Neural crest cell (in vitro differentiated cells): ENCODE results near the gene GAL3ST3. TPM values are rescaled to one million over a fixed set of nuclear protein-coding genes. Genes with fewer than 3 reads are reported as not detected.

Experiments used
- DNase-seq: peaks from one replicate; pipeline ENCODE4 v3.0.0; 2021; ENCODE audit warnings: low read depth, mixed read lengths, low spot score
- H3K27ac Mint-ChIP-seq: one replicate; pipeline ENCODE4 v1.8.0; 2021; ENCODE audit warnings: mild to moderate bottlenecking, mixed read lengths; ENCODE audit not compliant: unreplicated experiment
- H3K27me3 Mint-ChIP-seq: 2 replicates; pipeline ENCODE4 v1.8.0; 2021; ENCODE audit warnings: low read depth, mild to moderate bottlenecking, mixed read lengths
- H3K36me3 Mint-ChIP-seq: 2 replicates; pipeline ENCODE4 v1.8.0; 2021; ENCODE audit warnings: low read depth, mild to moderate bottlenecking, mixed read lengths
- H3K4me1 Mint-ChIP-seq: 2 replicates; pipeline ENCODE4 v1.8.0; 2021; ENCODE audit warnings: mixed read lengths
- H3K4me3 Mint-ChIP-seq: one replicate; pipeline ENCODE4 v1.8.0; 2021; ENCODE audit warnings: mild to moderate bottlenecking, mixed read lengths
- H3K9me3 Mint-ChIP-seq: 2 replicates; pipeline ENCODE4 v1.8.0; 2021; ENCODE audit warnings: mixed read lengths
- total RNA-seq: library from RNA; stranded (reverse); gene quantifications from 2 replicates; pipeline ENCODE4 v1.2.1, GENCODE V29; 2021
- TF ChIP-seq, protein P1 (sequence below): fragments of 200-600 bp; sonication (generic); conservative IDR thresholded peaks from 2 replicates; pipeline ENCODE4 v1.5.0; 2021; ENCODE audit warnings: antibody characterized with exemption, mild to moderate bottlenecking

The GAL3ST3 gene
- total RNA-seq, 1 donor from 2014 or later = 8.7 TPM

DNA sequence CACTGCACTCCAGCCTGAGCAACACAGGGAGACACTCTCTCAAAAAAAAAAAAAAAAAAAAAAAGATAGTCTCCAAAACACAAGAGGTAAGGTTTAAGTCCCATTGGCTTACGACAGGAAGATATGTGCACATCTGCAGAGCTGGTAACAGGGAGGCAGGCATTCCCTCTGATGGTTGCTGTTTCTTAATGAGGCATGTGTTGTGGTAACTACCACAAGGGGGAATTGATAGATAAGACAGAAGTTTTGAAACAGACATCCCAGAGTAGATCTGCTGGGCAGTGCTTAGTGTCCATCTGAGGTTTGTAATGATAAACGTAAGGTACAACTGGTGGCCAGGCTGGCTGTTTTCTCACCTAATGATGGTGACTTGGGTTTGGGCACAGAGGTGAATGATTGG is 51.7 kb downstream of the GAL3ST3 start:
- H3K27ac Mint-ChIP-seq = no peak overlapping the region
- no peaks in the 10 kb centered on the region for H3K27me3 Mint-ChIP-seq
- DNase-seq = no peak
- H3K4me1 Mint-ChIP-seq = peaks cover 13% of the 10 kb centered on the region
- H3K9me3 Mint-ChIP-seq = no peaks in the 10 kb centered on the region
- peak overlapping the region; percentile 81 for H3K4me3 Mint-ChIP-seq
- peaks cover 13% of the 10 kb centered on the region for H3K36me3 Mint-ChIP-seq
- TF ChIP-seq, protein P1, sequence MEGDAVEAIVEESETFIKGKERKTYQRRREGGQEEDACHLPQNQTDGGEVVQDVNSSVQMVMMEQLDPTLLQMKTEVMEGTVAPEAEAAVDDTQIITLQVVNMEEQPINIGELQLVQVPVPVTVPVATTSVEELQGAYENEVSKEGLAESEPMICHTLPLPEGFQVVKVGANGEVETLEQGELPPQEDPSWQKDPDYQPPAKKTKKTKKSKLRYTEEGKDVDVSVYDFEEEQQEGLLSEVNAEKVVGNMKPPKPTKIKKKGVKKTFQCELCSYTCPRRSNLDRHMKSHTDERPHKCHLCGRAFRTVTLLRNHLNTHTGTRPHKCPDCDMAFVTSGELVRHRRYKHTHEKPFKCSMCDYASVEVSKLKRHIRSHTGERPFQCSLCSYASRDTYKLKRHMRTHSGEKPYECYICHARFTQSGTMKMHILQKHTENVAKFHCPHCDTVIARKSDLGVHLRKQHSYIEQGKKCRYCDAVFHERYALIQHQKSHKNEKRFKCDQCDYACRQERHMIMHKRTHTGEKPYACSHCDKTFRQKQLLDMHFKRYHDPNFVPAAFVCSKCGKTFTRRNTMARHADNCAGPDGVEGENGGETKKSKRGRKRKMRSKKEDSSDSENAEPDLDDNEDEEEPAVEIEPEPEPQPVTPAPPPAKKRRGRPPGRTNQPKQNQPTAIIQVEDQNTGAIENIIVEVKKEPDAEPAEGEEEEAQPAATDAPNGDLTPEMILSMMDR = no peak

DNA sequence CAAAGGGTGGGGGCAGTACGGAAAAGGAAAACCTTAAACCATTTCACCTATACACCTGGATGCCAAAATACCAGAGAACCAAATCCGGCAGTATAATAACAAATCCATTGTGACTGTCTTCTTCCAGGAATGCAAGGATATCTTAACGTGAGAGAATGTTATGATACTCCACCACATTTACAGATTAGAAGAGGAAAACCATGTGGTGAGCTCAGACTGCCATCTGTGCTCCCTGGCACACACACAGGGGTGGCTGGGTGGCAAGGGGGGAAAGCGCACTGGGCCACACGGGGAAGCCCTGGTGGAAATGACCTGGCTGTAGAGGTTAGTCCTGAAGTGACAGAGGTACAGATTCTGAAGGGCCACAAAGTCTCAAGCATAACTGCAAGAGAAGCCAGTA is 56.9 kb downstream of the GAL3ST3 start:
- TF ChIP-seq, protein P1 = no peak
- H3K4me1 Mint-ChIP-seq = peaks cover 6% of the 10 kb centered on the region
- DNase-seq = no peak
- H3K9me3 Mint-ChIP-seq = no peaks in the 10 kb centered on the region
- peaks cover 2% of the 10 kb centered on the region for H3K36me3 Mint-ChIP-seq
- H3K27ac Mint-ChIP-seq = no peak overlapping the region
- no peak overlapping the region for H3K4me3 Mint-ChIP-seq
- H3K27me3 Mint-ChIP-seq = no peaks in the 10 kb centered on the region

Other genes with a start within 250 kb of the GAL3ST3 start
- 1.9 and 2.4 TPM in 2 replicates for gene SNX32, start 215.2 kb downstream of the GAL3ST3 start, total RNA-seq
- gene CFL1, start 191.0 kb downstream of the GAL3ST3 start, total RNA-seq = 1,357 and 1,437 TPM in 2 replicates
- 63.8 and 73.5 TPM in 2 replicates for gene MUS81, start 188.7 kb downstream of the GAL3ST3 start, total RNA-seq
- 36.0 and 38.0 TPM in 2 replicates for gene EFEMP2, start 176.4 kb downstream of the GAL3ST3 start, total RNA-seq
- gene CTSW, start 169.3 kb downstream of the GAL3ST3 start, total RNA-seq = not detected in 2 replicates
- gene FIBP, start 160.7 kb downstream of the GAL3ST3 start, total RNA-seq = 88.1 and 90.0 TPM in 2 replicates
- gene CCDC85B, start 158.5 kb downstream of the GAL3ST3 start, total RNA-seq = 29.3 and 29.4 TPM in 2 replicates
- 4.2 and 4.7 TPM in 2 replicates for gene FOSL1, start 148.8 kb downstream of the GAL3ST3 start, total RNA-seq
- 25.7 and 27.2 TPM in 2 replicates for gene C11orf68, start 130.1 kb downstream of the GAL3ST3 start, total RNA-seq
- 101 and 110 TPM in 2 replicates for gene DRAP1, start 129.7 kb downstream of the GAL3ST3 start, total RNA-seq
- gene TSGA10IP, start 103.7 kb downstream of the GAL3ST3 start, total RNA-seq = 1.8 and 2.7 TPM in 2 replicates
- 64.7 and 66.4 TPM in 2 replicates for gene SART1, start 87.4 kb downstream of the GAL3ST3 start, total RNA-seq
- gene EIF1AD, start 47.0 kb downstream of the GAL3ST3 start, total RNA-seq = 58.0 and 61.0 TPM in 2 replicates
- gene BANF1, start 46.7 kb downstream of the GAL3ST3 start, total RNA-seq = 348 and 358 TPM in 2 replicates
- gene CST6, start 37.2 kb downstream of the GAL3ST3 start, total RNA-seq = not detected in 2 replicates
- gene CATSPER1, start 22.7 kb downstream of the GAL3ST3 start, total RNA-seq = not detected in 2 replicates
- 261 and 262 TPM in 2 replicates for gene SF3B2, start 3.2 kb upstream of the GAL3ST3 start, total RNA-seq
- 47.9 and 54.3 TPM in 2 replicates for gene PACS1, start 21.1 kb upstream of the GAL3ST3 start, total RNA-seq
- 64.5 and 70.8 TPM in 2 replicates for gene KLC2, start 208.5 kb upstream of the GAL3ST3 start, total RNA-seq
- 114 and 116 TPM in 2 replicates for gene RAB1B, start 219.5 kb upstream of the GAL3ST3 start, total RNA-seq
- gene CNIH2, start 229.0 kb upstream of the GAL3ST3 start, total RNA-seq = 44.6 and 46.0 TPM in 2 replicates
- gene YIF1A, start 240.0 kb upstream of the GAL3ST3 start, total RNA-seq = 59.4 and 60.9 TPM in 2 replicates
- gene TMEM151A, start 242.7 kb upstream of the GAL3ST3 start, total RNA-seq = 0.57 and 1.0 TPM in 2 replicates